ENCODE measurements around the gene ABTB2.
A peak's percentile ranks its signal among the peaks of the same experiment; 100 is the strongest.

The ABTB2 gene

DNA sequence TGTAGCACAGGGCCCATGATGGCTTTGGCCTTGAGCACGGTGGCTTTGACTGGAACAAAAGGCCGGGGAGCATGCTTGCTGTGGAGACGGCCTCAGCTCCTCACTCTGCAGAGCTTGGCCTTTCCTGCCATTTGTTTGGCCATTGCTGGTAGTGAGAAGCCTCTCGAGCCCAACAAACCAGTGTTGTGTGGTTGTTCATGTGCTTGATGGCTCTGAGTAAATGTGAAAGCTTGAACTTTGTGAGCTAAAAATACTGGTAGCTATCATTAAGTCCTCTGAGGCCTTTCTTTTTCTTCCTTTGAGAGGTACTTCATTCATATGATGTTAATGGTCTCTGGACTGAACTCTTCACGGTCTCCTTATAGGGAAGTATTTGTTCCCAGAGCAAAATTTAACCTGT, 212.7 kb downstream of the ABTB2 start:
- DNase-seq = no peak

DNA sequence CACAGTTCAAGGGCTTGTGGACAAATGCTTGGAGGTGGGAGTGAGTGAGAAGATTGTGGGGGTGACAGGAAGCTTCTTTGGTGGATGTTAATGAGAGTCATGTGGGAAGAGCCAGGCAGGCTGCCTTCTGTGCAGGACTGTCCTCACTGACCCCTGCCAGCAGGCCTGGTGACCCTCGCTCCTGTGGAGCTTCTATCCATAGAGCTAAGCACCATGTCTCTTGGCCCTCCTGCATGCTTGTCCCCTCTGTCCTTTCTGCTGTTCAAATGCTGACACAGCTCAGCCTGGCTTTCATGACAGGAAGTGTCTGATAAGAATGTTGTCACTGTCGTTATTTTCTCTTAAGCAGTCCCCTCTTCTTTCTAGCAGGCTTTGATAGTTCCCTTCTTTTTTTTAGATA, 214.8 kb downstream of the ABTB2 start:
- DNase-seq = no peak

DNA sequence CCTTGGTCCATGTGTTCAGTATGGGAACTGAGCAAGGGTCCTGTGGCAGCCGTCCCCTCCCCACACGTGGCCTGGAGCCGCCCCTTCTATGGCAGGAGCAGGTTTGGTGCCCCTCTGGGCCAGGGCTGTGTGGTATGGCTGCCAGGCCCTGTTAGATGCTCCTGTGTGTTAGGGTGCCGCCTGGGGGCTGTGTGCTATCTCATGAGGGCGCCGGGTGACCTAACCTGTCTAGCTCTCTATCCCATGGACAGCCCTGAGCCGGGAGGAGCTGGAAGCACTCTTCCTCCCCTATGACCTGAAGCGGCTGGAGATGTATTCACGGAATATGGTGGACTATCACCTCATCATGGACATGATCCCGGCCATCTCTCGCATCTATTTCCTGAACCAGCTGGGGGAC, 217.7 kb downstream of the ABTB2 start:
- DNase-seq = no peak

DNA sequence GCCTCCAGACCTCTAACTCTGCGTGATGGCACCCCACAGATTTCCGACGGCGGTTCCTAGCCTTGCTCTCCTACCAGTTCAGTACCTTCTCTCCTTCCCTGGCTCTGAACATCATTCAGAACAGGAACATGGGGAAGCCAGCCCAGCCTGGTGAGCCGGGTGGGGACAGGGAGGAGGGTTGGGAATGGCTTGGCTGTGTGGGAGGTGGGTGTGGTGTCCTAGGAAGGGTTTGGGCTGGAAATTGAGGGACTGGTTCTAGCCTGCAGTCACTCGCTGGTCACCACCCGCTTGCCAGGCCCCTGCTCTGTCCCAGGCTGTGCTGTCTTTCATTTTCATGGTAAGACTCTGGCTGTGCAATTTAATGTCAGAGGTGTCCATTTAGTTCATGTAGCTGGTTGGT, 218.5 kb downstream of the ABTB2 start:
- DNase-seq = no peak

DNA sequence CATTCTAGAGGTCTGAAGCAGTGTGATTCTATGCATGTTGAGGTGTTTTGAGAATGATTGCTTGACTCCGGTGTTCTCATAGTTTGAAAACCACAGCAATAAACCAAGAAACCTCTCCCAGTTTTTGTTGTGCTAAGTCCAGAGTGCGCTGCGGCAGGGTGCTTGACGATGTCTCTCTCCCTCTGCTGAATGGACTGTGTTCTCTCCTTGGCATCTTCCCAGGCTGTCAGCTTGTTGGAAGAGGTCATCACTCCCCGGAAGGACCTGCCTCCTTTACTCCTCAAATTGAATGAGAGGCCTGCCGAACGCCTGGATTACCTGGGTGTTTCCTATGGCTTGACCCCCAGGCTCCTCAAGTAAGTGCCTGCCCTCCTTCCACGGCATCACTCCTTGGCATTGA, 221.4 kb downstream of the ABTB2 start:
- DNase-seq = no peak

DNA sequence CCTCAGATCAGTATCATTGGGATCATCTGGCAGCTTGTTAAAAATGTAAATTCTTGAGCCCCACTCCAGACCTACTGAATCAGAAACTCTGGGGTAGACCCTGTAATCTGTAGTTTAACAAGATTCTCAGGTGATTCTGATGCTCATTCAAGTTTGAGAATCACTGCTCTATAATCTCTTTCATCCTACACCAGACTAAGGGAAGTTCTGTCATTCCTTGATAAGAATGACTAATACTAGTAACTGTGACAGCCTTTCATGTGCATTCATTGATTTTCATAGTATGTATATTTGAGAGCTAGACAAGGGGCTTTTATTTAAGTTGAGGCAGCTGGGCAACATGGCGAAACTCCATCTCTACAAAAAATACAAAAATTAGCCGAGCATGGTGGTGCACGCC, 222.4 kb downstream of the ABTB2 start:
- DNase-seq = no peak

DNA sequence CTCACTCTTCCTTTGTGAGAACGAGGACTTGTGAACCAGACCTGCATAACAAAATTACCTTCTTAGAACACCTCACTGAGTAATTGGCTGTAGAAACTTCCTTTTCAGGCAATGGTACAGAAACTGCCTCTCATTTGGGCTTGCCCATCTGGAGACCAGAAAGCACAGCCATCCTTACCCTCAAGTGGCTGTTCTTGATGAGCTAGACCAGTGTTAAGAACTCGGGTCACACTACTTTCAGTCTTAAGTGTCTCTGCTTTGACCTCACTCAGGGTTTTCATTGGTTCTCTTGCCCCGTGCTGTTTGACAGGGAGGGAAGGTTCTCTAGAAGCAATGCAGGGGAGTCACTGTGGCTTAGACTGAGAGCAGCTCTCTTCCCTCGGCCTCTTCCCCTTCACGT, 223.0 kb downstream of the ABTB2 start:
- DNase-seq = no peak

DNA sequence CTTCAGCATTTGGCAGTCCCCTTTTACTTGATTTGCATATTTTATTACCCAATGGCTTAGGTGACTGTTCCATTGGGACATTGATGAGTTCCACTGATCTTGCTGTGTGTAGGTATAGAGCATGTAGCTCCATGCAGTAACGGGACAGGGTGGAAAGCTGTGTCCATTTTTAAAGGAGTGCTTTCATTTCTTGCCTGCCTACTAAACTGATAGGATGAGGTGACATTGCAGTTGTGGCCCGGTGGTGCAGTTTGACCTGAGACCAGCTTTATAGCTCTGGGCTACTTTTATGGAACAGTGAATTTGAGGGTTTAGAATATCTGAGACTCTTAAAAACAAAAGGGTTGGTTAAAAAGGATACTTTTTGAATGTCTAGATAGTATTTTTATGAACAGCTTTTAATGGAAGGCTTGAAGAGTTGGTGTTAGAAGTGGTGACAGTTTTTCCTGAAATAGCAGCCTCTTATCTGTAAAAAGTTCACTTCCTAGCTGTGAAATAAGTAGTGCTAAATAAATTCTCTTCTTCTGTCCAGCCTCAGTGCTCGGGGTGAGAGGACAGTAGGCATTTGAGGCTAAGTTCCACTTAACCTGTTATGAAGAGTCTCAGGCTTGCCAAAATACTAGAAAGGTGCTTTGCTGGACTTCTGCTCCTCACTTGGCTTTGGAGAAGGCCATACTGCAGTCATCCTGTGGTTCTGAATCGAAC, 225.4 kb downstream of the ABTB2 start:
- DNase-seq = no peak

DNA sequence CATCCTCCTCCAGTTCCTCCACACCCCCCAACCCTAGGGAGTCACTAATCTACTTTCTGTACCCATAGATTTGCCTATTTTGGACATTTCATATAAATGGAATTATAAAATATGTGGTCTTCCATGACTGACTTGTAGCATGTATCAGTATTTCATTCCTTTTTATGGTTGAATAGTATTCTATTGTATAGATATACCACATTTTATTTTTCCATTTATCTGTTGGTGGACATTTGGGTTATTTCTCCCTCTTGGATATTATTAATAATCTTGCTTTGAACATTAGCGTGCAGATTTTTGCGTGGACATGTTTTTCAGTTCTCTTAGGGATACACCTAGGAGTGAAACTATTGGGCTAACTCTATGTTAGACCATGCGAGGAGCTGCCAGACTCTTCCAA, 229.0 kb downstream of the ABTB2 start:
- DNase-seq = no peak

DNA sequence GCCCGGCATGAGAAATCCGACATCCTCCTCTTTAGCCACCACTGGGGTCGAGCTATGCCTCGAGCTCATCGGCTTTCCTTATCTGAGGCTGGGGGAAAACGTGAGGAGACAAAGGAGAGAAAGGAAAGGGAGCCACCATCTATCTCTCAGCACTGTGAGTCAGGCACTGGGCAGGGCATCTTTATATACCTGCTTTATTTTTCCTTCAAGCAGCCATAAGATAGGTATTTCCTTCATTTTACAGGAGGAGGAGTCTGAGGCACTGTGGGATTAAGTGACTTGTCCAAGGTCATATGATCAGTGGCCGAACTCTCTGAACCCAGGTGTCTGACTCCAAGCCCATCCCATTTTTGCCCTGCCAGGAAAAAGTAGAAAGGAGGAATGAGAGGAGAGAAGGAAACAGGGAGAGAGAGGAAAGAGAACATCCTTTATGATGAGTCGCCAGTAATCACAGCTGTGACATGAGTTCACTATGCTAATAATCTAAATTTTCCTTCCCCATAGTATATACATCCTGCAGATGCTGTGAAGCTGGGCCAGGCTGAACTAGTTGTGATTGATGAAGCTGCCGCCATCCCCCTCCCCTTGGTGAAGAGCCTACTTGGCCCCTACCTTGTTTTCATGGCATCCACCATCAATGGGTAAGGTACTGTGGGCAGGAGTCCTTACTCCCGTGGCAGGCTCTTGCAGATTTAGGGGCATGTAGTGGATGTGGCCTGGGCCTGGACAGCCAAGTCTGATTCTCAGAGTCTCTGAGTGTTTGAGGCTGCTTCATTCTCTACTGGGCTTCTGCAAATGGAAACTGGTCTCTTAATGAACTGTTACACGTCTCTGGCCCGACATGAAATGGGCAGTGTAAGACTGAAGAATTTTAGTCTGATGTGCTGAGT, 230.6 kb downstream of the ABTB2 start:
- DNase-seq = no peak

DNA sequence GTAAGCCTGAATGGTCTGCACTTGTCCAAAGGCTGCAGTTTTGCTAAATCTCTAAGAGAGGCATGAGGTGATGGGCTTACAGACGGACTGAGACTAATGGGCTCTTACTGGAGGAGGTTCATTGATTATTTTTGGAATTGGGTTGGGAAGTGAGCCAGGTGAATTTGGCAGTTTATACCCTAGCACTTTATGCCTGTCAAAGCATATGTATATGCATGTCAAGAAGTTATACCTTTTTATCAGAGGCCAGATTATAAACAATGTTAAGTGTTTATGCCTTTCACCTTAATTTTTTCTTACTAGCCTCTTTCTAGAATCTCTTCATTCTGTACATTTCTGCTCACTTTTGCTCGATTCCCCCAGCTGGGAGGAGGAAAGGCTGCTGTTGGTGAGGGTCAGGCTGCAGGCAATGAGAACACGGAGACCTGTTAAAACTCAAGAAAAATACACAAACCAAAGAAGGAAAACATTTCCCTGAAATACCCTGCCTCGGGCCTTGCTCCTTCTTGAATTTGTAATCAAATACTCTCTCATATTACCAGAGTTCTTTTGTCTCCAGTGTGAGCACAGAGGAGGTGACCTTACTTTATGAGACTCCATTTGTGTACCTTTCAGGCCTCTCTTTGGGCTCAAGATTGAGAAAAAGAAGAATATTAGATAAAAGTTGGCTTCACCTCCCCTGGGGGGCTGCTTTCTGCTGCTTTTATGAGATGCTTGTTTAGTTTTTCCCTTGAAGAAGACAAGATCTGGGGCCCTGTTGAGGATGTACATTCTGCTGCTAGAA, 232.7 kb downstream of the ABTB2 start:
- DNase-seq = no peak

DNA sequence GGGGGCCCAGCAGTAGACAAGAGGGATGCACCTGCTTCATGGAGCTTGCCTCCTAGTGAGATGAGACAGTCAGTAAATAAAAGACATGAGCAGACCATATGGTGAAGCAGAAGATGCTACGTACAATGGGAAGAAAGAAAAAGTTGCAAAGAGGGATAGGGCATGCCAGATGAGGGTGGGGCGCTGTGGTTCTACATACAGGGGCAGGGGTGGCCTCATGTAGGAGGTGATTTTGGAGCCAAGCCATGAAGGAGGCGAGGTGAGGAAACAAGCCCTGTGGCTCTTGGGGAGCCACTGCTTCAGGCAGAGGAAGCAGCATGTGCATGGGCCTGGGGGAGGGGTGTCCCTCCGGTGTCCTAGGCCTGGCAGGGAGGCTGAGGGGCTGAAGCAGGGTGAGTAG, 237.2 kb downstream of the ABTB2 start:
- no peak for DNase-seq

DNA sequence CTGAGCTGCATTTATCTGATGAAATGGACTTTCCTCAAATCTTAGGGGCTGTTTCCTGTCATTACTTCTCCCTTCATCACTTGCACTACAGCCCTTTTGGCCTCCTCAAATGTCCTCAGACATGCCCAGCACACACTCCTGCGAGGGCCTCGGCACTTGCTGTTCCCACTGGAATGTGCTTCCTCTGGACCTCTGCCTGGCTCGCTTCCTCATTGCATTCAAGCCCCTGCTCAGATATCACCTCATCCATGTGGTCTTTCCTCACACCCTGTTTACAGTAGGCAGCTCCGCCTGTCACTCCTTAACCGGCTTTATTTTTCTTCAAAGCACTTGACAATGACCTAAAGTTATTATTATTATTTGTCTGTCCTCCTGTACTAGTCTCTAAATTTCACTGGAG, 243.3 kb downstream of the ABTB2 start:
- no peak for DNase-seq

DNA sequence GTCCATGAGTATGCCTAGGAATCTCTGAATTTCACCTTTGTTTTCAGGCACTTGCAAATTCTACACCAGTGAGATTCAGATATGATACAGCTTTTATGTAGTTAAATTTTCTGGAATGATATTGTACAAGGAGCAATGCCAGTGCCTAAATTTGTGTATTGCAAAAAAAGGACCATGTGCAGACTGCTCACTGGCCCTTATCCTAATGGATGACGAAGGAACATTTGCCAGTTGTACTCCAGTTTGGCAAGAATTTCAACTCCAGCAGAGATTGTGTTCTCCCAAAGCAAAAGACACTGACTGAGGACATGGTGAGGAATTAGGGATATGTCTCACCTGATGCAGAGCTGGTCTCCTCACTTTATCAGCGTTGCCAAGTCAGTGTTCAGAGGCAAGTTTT, 243.8 kb downstream of the ABTB2 start:
- DNase-seq = no peak

DNA sequence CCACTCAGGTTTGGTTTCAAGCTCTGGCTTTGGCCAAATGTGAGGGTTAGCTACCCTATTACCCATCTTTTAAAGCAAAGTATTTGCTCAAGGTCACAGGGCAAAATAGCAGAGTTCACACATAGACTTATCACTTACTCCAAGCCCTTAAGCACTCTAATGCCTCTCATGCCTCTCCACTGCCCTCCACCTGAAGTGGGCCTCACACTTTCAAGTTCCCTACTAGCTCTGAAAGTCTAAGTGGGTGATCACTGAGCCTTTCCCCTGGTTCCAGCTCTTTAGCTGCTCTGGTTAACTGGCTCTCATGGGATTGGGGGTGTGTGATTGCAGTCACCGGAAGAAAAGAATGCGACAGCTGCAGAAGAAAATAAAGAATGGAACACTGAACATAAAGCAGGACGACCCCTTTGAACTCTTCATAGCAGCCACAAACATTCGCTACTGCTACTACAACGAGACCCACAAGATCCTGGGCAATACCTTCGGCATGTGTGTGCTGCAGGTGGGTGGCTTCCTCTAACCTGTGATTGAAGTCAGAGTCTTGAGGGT, 246.0 kb downstream of the ABTB2 start:
- no peak for DNase-seq

DNA sequence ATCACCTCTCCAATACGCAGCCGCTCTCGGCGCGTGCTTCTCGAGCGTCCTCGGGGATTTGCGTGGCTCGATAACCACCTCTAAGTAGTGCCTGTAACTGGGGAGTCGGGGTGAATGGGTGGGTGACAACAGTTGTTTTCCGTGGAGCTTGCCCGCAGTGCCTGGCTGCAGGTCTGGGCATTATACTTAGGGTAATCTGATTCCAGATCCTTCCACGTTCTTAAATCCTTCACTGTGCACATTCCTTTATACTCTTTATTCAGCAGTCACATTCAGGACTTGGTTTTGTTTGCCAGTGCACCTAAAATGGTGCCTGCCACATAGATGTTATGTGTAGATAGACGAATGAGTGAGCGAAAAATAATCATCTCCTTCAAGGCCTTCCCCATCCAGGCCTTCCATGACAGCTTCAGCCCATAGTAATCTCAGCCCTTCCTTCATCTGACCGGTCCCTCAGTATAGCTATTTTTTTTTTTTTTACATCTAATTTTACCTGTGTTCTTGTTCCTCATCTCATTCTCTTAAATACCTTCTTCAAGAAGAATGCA, 251.8 kb downstream of the ABTB2 start:
- peak in 2 of 4 experiments; percentile 8 for DNase-seq

DNA sequence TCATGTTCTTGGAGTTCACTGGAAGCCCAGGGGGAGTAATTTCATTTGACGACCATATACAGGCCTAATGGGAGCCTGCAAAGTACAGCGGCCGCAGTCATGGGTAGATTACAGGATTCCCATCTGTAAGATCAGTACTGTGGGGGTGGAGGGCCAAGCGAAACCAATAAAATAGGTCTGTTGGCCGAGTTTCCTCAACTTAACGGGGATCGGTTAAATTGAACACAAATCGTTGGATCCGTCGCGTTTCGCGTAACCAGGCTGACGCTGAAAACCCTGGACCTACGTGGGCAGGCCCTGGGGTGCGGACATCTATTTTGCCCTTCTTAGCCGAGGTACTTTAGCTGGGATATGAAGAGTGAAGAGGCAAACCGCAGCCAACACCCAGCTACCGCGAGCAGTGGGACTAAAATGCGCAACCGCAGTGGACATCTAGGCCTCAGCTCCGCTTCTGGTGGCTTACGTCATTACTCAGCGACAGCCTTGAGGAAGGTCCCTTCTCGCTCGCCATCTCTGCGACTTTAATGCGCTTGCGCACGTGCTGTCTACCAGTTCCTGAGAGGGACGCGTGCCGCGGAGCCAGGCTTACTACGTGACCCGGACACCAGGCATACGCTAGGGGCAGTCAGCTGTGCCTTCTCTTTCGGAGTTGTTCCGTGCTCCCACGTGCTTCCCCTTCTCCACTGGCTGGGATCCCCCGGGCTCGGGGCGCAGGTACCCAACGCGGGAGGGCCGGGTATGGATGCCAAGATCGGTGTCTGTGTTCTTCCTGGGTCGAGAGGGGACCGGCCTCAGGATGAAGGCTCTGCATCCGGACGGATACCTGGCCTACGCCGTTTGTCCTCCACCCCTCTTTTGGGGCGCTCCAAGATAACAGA, 252.5 kb downstream of the ABTB2 start, which contains the start of gene NAT10:
NAT10 (plus strand) TSS at position 551 of the 878 bp plus-strand sequence. CDS start 2,597 bp downstream, outside the sequence.
- DNase-seq = peak; percentile 98 to 100 (median 99)

DNA sequence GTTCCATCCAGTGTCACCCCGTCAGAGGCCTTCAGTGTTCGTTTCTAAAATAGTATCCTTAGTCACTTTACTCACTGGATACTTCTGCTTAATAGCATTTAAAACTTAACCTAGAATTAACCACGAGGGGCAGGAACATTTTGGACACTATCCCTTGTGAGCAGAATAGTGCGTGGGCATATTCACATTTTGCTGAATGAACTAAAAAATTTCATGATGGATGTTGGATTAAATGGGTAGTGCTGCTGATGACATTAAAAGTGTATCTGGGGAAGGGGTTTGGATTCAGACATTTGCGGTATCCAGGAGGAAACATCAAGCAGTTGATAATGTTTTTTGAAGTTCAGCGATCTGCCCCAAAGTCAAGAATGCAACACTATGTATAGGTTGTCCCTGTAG, 253.1 kb downstream of the ABTB2 start:
- DNase-seq = peak in 2 of 4 experiments; percentile 10 to 36
